Sigmoid colon (tissue), 4 donors: ENCODE measurements around the gene TRIM45.

Source experiments
- CTCF ChIP-seq, 4 experiments: fragments of 450-650 bp in 3 of 4; fragments of 200-600 bp in 1 of 4; IDR thresholded peaks; one replicate each; pipeline ENCODE4 v1.5.1; 2016 to 2019; ENCODE audit warnings: antibody characterized with exemption in 4 of 4, mild to moderate bottlenecking in 3 of 4, moderate library complexity in 2 of 4
- EP300 ChIP-seq, 4 donors: sonication (generic); formaldehyde crosslinking; IDR thresholded peaks; one replicate each; pipeline ENCODE4 v1.6.1; 2017; ENCODE audit warnings: antibody characterized with exemption in 4 of 4
- POLR2A ChIP-seq, 2 donors: fragments of 450-650 bp; IDR thresholded peaks; one replicate each; pipeline ENCODE4 v1.6.1; 2016; ENCODE audit warnings: antibody characterized with exemption in 2 of 2, mild to moderate bottlenecking in 2 of 2, moderate library complexity in 2 of 2
- POLR2AphosphoS5 ChIP-seq, 4 donors: sonication (generic); formaldehyde crosslinking; IDR thresholded peaks; one replicate each; pipeline ENCODE4 v1.6.1; 2017; ENCODE audit warnings: antibody characterized with exemption in 4 of 4

- TF ChIP-seq CTCF (IDR thresholded peaks at IDR 0.05) (no peak), EP300 (IDR thresholded peaks at IDR 0.05) (no peak), POLR2A (IDR thresholded peaks at IDR 0.05) (no peak), POLR2AphosphoS5 (IDR thresholded peaks at IDR 0.05) (no peak)
These were observed 568 bp downstream of the TRIM45 start for GRCh38 chr1:117120774-117121588.
